ENCODE measurements around the gene ZFP57.

DNA sequence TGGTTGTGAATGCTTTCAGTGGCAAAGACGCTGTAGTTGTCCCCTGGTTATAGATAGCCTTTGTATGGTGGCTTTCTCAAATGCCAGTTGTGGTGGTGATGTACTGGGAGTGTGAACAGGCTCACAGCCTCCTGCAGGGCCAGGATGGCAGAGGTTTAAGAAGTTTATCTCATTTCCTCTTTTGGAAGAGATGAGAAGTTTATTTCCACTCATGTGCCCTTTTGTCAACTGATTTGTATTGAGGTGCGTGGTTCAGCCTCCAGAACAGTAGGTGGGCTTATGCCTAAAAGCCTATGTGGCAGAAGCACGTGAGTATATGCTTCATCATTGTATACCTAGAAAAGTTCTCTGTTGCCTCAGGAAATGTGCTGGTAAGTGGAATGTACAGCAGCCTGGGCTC, 13.7 kb upstream of the ZFP57 start:
- TF ChIP-seq, protein P1, sequence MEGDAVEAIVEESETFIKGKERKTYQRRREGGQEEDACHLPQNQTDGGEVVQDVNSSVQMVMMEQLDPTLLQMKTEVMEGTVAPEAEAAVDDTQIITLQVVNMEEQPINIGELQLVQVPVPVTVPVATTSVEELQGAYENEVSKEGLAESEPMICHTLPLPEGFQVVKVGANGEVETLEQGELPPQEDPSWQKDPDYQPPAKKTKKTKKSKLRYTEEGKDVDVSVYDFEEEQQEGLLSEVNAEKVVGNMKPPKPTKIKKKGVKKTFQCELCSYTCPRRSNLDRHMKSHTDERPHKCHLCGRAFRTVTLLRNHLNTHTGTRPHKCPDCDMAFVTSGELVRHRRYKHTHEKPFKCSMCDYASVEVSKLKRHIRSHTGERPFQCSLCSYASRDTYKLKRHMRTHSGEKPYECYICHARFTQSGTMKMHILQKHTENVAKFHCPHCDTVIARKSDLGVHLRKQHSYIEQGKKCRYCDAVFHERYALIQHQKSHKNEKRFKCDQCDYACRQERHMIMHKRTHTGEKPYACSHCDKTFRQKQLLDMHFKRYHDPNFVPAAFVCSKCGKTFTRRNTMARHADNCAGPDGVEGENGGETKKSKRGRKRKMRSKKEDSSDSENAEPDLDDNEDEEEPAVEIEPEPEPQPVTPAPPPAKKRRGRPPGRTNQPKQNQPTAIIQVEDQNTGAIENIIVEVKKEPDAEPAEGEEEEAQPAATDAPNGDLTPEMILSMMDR (IDR thresholded peaks at IDR 0.05), result no peak
- TF ChIP-seq POLR2AphosphoS5 (IDR thresholded peaks at IDR 0.05) (no peak), POLR2A (IDR thresholded peaks at IDR 0.05) (no peak), EP300 (IDR thresholded peaks at IDR 0.05) (no peak)

All from suprapubic skin (tissue), 4 donors.